T1000 (cell line): ENCODE measurements around the gene DISP3.

Experiments used
- DNase-seq: peaks from one replicate; lab custom pipeline; 2025; ENCODE audit warnings: mixed read lengths; lab: John Stamatoyannopoulos, UW

Gene DISP3

DNA sequence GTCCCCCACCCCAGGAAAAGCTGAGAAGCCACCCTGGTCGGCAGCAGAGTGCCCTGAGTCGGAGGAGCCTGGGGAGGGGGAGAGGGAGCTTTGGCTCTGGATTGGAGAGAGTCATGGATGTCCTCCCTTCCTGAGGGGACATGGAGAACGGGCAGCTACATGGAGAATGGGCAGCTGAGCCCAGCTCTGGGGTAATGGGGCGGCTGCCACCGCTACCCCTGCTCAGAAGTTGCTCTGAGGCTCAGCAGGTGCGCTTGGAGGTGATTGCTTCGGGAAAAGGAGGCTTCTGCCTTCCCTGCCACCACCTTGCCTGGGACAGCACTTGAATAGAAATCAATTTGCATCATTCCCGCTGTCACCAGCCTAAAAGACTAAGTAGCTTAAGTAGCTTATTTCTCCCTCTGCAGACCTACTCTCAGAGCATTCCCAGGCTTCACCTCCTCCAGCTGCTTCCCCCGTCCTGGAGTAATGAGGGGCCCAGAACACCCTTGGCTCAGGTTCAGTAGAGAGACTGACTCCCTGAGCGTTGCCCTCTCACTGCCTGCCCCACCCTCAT lies 8.3 kb downstream of the DISP3 start:
- DNase-seq: no peak

DNA sequence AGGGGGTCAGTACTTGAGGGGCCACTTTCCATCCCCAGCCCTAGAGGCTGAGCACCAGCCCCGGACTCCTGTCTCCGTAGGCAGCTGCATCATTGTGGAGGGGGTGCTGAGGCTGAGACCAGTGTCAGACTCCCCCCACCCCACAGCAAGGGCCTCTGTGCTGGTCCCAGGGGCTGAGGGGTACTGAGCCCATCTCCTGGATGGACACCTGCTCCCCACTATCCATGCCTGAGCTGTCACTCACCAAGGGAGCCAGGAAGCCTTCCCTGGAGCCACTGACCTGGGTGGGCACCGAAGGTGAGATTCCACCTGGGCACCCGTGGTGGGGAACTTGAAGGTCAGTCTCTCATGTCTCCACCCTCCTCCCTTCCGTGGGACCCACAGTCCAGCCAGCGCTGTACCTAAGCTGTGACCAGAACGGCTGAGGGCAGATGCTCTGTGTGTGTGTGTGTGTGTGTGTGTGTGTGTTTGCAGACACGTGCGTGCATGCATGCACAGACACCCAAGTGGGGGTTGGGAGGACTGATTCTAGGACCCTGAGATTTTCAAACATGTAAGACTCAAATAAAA lies 9.3 kb downstream of the DISP3 start:
- DNase-seq: no peak

DNA sequence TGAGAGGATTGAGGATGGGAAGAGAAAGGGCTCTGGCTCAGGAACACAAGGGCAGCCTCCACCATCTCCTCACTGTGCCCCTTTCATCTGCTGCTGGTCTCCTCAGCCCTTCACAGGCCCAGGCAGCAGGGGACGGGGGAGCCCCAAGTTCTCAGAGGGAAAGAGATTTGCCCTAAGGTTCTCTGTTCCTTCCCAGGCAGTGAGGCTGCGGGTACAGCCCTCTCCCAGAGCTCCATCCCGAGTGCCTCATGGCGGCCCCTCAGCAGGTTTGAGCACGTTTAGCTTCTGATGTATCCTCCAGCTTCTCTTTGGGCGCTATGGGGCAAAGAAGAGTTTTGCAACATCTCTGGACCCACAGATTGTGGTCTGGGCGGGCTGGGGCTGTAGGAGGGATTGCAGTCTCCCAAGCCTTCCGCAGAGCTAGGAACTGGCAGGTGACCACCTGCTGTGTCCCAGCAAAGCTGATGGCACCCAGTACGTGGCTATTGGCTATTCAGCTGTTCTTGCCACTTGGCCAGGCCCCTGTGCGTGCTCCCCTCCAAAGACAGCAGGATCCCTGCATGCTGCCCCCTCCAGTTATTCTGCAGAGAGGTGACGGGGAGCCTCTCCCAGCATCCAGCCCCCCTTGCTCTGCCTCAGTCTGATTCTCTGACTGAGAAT lies 10.1 kb downstream of the DISP3 start:
- no peak for DNase-seq

DNA sequence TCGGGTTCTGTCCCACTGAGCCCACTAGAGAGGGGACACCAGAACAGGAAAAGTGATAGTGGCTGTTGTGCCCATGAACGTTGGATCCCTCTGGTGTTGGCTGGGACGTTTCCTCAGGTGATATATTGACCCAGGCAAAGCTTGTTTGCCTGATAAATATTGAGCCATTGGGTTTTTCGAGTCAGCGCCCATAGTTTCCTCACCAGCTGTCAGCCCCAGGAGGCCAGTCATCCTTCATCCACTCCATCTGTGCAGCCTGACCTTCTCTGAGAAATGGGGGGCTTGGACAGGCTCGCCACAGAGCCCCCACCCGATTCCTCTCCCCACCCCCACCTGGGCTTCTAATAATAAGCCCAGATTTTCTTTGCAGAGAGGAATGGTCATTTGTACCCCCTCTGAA lies 13.3 kb downstream of the DISP3 start:
- no peak for DNase-seq

DNA sequence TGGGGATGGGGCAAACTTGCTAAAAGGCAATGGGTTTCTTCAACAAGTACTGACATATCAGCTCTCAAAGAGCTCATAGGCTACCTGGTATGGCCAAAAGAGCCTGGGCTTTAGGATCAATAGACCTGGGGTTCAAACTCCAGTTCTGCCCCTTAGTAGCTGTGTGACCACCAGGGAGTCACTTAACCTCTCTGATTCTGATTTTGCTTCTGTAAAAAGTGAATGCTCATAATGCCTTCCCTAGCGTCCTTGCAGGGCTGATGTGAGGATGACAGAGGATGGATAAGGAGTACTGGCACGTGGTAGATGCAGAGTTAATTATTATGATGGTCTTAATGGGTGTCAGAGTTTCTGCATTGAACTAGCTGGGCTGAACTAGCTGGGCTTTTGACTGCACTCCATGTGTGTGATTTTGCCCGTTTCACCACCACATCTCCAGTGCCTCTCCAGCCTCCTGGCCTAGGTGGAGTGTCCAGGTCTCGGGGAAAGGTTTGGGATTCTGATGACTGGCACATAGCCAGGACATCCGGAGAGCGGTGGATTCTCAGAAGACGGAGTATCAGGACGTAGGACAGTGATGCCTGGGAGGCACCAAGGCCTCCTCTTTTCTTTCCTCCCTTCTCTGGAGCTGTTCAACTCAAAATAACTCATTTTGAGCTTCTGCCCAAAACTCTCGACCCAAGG lies 15.2 kb downstream of the DISP3 start:
- no peak for DNase-seq

DNA sequence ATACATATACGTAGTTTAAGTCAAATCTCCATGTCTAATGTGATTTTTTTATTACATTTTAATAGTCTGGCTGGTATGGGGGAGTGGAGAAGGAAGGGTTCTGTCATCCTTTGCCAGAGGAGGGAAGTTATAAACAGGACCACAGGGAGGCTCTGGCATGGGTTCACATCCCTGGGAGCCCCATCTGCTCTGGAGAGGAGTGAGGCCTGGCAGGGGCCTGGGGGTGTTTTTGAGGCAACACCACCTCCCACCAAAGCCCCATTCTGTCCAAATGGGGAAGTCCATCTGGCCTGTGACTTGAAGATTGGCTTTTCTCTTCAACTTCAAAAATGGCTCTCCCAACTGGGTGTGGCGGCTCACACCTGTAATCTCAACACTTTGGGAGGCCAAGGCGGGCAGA lies 15.8 kb downstream of the DISP3 start:
- DNase-seq: no peak

DNA sequence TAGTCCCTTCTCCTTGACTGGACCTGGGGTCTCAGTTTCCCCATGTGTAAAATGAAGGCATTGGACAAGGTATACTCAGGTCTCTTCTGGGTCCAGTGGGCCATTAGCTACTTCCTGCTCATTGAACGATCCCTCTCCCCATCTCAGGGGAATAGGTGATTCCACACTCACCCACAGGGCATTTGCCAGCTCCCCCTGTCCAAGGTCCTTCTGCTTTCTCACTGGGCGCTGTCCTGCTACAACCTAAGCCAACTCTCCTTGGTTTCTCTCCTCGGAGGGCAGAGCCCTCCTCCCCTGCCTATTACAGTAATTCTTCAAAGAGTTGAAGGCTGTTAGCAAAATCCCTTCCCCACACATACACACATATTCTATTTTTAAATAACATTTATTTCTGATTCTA lies 16.6 kb downstream of the DISP3 start:
- no peak for DNase-seq

DNA sequence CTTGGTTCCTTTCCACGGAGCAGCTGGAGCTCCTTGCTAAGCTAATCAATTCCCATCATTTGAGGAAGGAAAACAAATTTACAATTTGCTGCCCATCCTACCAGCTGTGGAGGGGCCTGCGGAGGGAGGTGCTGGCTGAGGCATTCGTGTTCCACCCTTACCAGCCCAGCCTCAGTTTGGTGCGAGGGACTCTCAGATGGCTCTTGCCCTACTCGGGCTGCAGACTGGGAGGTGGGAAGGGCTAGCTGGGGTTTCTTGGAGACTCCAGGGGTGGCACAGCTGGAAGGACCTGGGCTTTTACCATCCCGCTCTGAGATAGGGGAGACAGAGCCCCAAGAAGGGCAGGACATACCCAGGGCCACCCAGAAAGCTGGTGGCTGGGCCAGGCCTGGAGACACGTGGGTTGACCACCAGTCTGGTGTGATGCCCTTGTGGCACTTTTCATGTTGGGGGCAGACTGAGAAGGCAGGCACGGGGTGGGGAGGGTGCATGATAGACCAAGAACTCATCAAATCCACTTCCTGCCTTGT lies 17.7 kb downstream of the DISP3 start:
- DNase-seq: no peak

DNA sequence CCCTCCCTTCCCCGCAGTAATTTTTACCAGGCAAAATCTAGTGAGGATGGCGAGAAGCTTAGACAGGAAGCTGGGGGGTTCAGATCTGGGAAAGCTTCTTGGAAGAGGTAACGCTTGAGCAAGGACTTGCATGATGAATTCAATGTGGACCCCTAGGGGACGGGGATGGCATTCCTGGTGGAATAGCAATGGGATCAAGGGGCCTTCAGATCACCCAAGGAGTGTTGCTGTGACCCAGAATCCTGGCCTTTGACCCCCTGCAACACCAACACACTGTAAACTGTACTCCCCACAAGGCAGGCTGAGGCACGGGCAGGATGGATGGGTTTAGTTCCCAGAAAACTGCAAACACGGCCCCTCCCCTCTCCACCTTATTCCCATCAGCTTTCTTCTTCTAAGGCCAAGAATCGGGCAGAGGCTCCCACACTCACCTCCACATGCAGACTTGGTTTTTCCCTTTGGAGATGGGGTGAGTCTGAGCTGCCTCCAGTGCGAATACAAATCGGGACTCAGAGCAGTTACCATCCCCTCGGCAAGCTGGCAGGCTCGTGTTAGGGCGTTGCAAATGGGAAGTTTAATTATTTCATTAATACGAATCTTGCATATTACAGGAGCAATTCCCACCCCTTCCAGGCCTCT lies 20.1 kb downstream of the DISP3 start:
- DNase-seq: no peak

DNA sequence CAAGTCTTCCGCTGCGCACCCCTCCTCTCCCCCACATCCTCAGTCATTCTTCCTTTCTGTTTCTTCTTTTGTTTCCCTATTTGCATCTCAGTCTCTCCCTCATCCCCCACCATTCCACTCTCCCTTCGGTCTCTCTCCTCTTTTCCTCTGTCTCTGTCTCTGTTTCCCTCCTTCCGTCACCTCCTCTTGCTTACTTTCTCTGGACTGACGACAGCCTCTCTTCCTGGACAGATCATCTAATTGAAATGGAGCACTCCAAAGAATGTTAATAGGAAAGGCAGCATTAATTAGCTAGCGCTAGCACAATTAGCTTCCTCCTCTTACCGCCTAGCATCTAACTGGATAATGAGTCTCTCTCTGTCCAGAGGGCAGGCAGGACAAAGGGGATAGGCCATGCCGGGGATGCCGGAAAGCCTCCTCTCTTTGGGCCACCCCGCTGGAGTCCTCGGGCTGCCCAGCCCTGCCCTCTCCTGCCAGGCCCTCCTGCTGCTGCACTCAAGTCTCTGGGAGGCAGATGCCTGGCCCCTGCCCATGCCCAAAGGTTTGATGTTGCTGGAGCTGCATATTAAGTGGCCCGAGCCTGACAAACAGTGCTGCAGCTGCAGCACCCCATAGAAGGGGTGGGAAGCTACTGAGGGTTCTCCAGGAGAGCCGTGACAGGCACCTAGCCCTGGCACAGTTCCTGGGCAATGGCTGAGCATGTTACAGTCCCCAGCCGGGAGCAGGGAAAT lies 20.8 kb downstream of the DISP3 start:
- DNase-seq: no peak

DNA sequence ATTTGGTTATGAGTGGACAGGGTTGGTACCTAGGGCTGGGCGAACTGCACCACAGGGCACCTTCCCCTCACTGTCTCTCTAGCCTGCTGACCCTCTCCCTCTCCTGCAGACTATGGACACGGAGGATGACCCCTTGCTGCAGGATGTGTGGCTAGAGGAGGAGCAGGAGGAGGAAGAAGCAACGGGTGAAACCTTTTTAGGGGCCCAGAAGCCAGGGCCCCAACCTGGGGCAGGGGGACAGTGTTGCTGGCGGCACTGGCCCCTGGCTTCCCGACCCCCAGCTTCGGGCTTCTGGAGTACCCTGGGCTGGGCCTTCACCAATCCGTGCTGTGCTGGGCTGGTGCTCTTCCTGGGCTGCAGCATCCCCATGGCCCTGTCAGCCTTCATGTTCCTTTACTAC lies 21.9 kb downstream of the DISP3 start:
- no peak for DNase-seq

DNA sequence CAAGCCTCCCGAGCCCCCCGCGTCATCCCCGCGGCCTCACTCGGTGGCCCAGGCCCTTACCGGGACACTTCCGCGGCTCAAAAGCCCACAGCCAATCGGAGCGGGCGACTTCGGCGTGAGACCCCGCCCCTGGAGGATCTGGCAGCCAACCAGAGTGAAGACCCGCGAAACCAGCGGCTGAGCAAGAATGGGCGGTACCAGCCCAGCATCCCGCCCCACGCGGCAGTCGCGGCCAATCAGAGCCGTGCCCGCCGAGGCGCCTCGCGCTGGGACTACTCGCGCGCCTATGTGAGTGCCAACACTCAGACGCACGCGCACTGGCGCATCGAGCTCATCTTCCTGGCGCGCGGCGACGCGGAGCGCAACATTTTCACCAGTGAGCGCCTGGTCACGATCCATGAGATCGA lies 22.5 kb downstream of the DISP3 start:
- DNase-seq: no peak

DNA sequence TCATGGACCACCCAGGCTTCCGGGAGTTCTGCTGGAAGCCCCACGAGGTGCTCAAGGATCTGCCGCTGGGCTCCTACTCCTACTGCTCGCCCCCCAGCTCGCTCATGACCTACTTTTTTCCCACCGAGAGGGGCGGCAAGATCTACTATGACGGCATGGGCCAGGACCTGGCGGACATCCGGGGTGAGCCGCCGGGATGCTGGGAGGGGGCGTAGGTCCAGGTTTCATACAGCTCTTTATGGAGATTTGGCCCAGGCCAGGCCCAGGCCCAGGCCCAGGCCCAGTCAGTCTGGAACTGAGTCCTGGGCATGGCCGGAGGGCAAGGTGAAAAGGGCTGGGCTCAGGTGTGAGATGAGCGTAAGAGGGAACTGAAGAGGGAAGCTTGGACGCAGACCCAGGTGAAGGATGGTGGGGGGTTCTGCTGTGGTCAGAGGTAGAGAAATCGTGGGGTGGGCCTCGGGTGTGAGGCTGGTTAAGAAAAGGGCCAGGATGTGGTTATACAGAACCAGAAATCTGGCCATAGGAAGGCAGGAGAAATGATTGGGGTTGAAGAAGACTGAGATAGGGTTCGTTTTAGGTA lies 23.0 kb downstream of the DISP3 start:
- no peak for DNase-seq

DNA sequence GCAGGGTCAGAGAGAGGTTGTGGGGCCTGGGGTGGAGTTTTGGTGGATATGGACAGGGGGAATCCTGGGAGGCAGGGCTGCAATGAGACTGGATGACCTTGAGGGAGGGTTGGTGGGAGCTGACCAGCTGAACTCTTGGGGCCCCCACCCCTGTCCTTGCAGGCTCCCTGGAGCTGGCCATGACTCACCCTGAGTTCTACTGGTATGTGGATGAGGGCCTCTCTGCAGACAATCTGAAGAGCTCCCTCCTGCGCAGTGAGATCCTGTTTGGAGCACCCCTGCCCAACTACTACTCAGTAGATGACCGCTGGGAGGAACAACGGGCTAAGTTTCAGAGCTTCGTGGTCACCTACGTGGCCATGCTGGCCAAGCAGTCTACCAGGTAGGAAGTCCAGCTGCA lies 23.6 kb downstream of the DISP3 start:
- no peak for DNase-seq

DNA sequence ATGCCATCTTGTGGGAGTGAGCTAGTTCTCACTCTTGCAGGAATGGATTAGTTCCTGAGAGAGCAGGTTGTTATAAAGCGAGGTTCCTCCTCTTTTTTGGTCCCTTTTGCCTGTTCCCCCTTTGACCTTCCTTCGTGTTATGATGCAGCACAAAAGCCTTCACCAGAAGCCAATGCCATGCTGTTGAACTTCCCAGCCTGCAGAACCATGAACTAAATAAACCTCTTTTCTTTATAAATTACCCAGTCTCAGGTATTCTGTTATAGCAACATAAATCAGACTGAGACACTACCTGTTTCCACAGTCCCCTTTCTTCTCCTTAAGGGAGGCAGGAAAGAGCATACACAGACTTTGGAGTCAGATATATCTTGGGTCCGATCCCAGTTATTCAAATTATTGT lies 25.6 kb downstream of the DISP3 start:
- DNase-seq: no peak

DNA sequence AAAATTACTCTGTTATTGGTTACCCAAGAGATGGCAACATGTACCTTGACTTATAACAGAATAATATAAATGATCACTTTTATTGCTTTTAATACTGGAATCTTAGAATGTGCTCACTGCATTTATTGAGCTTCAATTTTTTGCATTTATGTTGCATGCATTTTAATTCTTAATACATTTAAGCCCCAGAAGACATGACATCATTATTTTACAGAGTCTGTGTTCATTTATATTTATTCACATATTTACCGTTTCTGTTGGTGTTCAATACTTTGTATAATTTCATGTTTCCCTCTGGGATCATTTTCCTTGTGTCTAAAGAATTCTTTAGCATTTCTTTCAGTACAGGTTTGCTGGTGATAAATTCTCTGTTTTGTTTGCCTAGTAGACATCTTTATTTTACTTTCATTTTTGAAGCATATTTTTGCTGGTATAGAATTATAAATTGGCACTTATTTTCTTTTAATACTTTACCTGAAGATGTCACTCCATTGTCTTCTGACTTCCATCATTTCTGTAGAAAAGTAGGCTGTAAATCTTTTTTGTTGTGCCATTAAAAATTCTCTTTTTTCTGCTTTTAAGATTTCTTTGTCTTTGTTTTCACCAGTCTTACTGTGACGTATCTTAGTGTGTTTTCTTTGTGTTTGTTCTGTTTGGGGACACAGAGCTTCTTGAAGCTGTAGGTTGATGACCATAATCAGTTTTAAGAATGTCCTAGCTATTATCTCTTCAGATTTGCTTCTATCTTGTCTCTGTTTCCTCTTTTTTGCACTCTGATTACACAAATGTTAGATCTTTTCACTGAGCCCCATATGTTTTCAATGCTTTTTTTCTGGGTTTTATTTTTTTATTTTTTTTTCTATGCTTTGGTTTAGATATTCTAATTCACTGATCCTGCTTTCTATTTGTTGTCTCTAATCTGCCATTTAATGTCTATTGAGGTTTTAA lies 26.9 kb downstream of the DISP3 start:
- DNase-seq: no peak

DNA sequence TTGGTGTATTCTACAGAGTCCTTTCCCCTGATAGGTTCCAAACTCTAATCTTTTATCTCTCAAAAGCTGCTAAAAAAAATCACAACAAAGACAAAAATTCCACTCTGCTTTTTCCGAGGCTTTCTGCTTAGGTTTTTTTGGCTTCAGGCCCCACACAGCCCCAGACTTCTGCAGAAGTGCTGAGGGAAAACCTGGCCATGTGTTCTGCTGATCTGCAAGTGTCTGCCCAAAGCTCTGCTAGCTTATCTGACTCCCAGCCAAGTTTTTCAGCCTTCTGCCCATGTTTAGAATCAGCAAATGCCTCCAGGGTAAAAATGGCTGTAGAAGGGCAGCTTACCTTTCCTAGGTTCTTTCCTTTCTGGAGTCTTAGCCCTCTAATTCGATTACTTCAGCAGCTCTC lies 28.4 kb downstream of the DISP3 start:
- no peak for DNase-seq

DNA sequence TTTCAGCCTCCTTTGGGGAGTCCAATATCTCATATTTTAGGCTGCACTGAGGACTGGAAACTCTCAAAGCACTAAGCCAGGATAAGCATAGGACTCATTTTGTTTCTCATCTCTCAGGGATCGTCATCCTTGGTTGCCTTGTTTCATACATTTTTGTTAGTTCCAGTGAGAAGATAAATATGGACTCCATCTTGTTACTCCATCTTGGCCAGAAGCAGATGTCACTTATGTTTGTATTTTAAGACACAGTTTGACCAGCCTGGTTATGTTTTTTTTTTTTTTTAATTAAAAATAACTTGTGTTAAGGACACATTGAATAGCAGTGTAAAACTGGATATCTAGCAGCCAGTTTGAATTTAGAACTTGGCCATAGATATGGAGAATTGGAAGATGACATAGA lies 34.7 kb downstream of the DISP3 start:
- DNase-seq: no peak

DNA sequence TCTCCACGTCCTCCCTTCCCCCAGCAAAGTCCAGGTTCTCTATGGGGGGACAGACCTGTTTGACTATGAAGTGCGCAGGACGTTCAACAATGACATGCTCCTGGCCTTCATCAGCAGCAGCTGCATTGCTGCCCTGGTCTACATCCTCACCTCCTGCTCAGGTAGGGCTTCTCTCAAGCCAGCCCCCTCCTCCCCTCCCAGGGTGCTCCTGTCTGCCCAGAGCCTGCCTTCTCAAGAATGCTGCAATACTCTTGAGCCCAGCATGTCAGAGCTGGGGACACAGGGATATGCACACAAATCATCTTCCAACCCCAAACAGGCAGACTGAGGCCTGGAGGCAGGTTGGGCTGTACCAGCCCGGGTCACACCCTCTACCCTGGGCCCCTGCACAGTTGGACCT lies 35.4 kb downstream of the DISP3 start:
- no peak for DNase-seq
